OCI-LY3 (cell line): ENCODE measurements around the gene RIMKLA.

Source experiments
- H2AFZ ChIP-seq: fragments of 200-600, 300-600 bp; shearing (Covaris generic); 2 replicates; pipeline ENCODE4 v1.6.0; 2014; ENCODE audit warnings: antibody characterized with exemption, low read depth, low read length
- H3K27ac ChIP-seq: fragments of 200-600, 300-600 bp; sonication (generic); 2 replicates; pipeline ENCODE4 v1.5.1; 2014; ENCODE audit warnings: mild to moderate bottlenecking, low read length, moderate library complexity, mixed read lengths
- H3K27me3 ChIP-seq: fragments of 200-600, 300-600 bp; sonication (generic); 2 replicates; pipeline ENCODE4 v1.6.1; 2014; ENCODE audit warnings: low read depth, low read length, mixed read lengths
- H3K36me3 ChIP-seq: fragments of 200-600, 300-600 bp; sonication (generic); replicated peaks from 2 replicates; pipeline ENCODE3; 2014; ENCODE audit warnings: low read depth, low read length, mixed read lengths
- H3K4me1 ChIP-seq: fragments of 300-600, 200-600 bp; sonication (generic); 2 replicates; pipeline ENCODE4 v1.6.1; 2014; ENCODE audit warnings: low read length, mixed read lengths
- H3K4me2 ChIP-seq: fragments of 200-600, 300-600 bp; sonication (generic); 2 replicates; pipeline ENCODE4 v1.6.1; 2014; ENCODE audit warnings: low read length, mixed read lengths
- H3K4me3 ChIP-seq: fragments of 300-600, 200-600 bp; sonication (generic); 2 replicates; pipeline ENCODE4 v1.5.1; 2014; ENCODE audit warnings: antibody characterized with exemption, mild to moderate bottlenecking, low read length, moderate library complexity
- H3K79me2 ChIP-seq: fragments of 300-600, 200-600 bp; shearing (Covaris generic); 2 replicates; pipeline ENCODE4 v1.6.1; 2014; ENCODE audit warnings: mild to moderate bottlenecking, low read length, mixed read lengths
- H3K9ac ChIP-seq: fragments of 300-600, 200-600 bp; shearing (Covaris generic); 2 replicates; pipeline ENCODE4 v1.6.0; 2014; ENCODE audit warnings: mild to moderate bottlenecking, low read length, moderate library complexity
- H3K9me3 ChIP-seq: fragments of 200-600, 300-600 bp; shearing (Covaris generic); 2 replicates; pipeline ENCODE4 v1.6.1; 2014; ENCODE audit warnings: low read length, mixed read lengths; ENCODE audit not compliant: insufficient read depth
- H4K20me1 ChIP-seq: fragments of 200-600, 300-600 bp; sonication (generic); 2 replicates; pipeline ENCODE4 v1.6.1; 2016; ENCODE audit warnings: low read length, mixed read lengths; ENCODE audit not compliant: insufficient read depth
- CTCF ChIP-seq: fragments of 200-600, 300-600 bp; sonication (generic); IDR thresholded peaks from 2 replicates; pipeline ENCODE4 v1.5.1; 2014; ENCODE audit warnings: antibody characterized with exemption, low read length, low read depth
- EZH2phosphoT487 ChIP-seq: fragments of 200-600 bp; shearing (Covaris generic); IDR thresholded peaks from 2 replicates; pipeline ENCODE4 v1.6.1; 2018; ENCODE audit warnings: antibody characterized with exemption, mixed run types, low read depth

Gene RIMKLA

GRCh38 chr1:42364089-42364488 lies 16.5 kb upstream of the RIMKLA start:
- no peaks in the 10 kb centered on the region for H3K4me1 ChIP-seq
- no peak overlapping the region for H3K4me3 ChIP-seq
- H3K27ac ChIP-seq, result no peak overlapping the region
- H3K9ac ChIP-seq, result no peak overlapping the region
- no peaks in the 10 kb centered on the region; the same call in 1 of the 2 replicates for H3K27me3 ChIP-seq
- H3K36me3 ChIP-seq, result no peaks in the 10 kb centered on the region
- H3K79me2 ChIP-seq, result no peaks in the 10 kb centered on the region
- H4K20me1 ChIP-seq, result no peaks in the 10 kb centered on the region
- no peak overlapping the region for H3K4me2 ChIP-seq
- no peaks in the 10 kb centered on the region for H3K9me3 ChIP-seq
- H2AFZ ChIP-seq, result no peak overlapping the region
- TF ChIP-seq CTCF (no peak), EZH2phosphoT487 (no peak)

- H3K36me3 ChIP-seq, result no peaks in the 10 kb centered on the region
- no peak for TF ChIP-seq EZH2phosphoT487
- TF ChIP-seq CTCF, result no peak
- H3K4me2 ChIP-seq, result no peak overlapping the region
- no peak overlapping the region for H3K4me3 ChIP-seq
- H3K27ac ChIP-seq, result no peak overlapping the region
- no peaks in the 10 kb centered on the region; the same call in 1 of the 2 replicates for H3K27me3 ChIP-seq
- H4K20me1 ChIP-seq, result no peaks in the 10 kb centered on the region
- no peak overlapping the region for H2AFZ ChIP-seq
- H3K79me2 ChIP-seq, result no peaks in the 10 kb centered on the region
- no peak overlapping the region for H3K9ac ChIP-seq
- H3K4me1 ChIP-seq, result no peaks in the 10 kb centered on the region
- H3K9me3 ChIP-seq, result no peaks in the 10 kb centered on the region
Measured at GRCh38 chr1:42364542-42364941, 16.1 kb upstream of the RIMKLA start.

DNA sequence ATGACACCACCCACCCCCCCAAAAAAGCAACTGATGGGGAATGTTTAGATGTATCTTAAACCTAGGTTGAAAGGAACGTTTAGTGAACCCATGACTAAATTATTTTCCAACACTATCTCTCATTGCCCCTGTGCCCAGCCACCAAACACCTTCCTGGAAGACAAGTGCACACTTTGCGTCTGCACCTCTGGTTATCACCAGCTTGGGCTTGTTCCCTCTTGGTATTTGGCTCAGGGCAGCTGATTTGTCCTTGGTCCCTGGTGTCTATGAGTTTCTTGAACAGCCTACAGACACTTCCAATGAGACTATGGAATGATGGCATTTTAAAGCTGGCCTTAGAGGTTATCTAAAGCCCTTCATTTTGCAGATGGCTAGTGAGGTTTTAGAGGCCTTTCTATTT lies 15.5 kb upstream of the RIMKLA start:
- TF ChIP-seq CTCF, result no peak
- no peak for TF ChIP-seq EZH2phosphoT487

DNA sequence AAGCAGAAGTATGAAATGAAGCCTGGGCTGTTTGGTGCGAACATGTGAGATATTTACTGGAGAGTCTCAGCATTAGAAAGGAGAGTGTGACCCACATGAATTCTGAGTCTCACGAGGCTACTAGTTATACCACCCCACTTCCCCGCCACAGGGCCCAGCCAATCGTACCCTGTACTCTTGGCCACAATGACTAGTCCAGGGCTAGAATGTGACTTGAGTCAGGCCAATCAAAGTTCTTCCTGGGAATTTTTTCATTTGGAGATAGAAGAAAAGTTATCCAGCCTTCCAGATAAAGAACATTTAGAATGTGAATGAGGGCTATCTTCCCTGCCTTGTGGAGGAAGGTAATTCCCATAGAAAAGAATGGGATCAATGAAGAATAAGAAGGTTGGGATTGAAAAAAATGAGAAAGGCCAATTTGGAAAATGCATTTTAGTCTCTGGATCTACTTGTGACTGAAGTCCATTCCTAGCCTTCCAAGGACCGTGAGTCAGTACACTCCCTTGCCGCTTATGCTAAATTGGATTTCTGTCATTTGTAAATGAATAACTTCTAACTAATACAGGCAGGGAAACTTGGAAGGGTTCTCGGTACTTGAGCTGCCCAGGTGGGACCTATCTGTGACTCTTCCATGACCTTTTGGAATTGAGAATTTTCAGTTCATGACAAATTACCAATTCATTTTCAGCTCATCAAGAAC lies 12.3 kb upstream of the RIMKLA start:
- TF ChIP-seq CTCF (no peak), EZH2phosphoT487 (no peak)
- no peaks in the 10 kb centered on the region for H3K79me2 ChIP-seq
- H2AFZ ChIP-seq, result no peak overlapping the region
- H3K4me1 ChIP-seq, result no peaks in the 10 kb centered on the region
- no peak overlapping the region for H3K9ac ChIP-seq
- H3K27ac ChIP-seq, result no peak overlapping the region
- H4K20me1 ChIP-seq, result no peaks in the 10 kb centered on the region
- no peak overlapping the region for H3K4me3 ChIP-seq
- H3K36me3 ChIP-seq, result no peaks in the 10 kb centered on the region
- no peak overlapping the region for H3K4me2 ChIP-seq
- H3K9me3 ChIP-seq, result no peaks in the 10 kb centered on the region
- no peaks in the 10 kb centered on the region; the same call in 1 of the 2 replicates for H3K27me3 ChIP-seq

More for the DNA sequence above, 15.5 kb upstream of the RIMKLA start:
- H3K9me3 ChIP-seq, result no peaks in the 10 kb centered on the region
- H3K4me2 ChIP-seq, result no peak overlapping the region
- H3K4me3 ChIP-seq, result no peak overlapping the region
- no peaks in the 10 kb centered on the region; the same call in 1 of the 2 replicates for H3K27me3 ChIP-seq
- H3K36me3 ChIP-seq, result no peaks in the 10 kb centered on the region
- H4K20me1 ChIP-seq, result no peaks in the 10 kb centered on the region
- H3K27ac ChIP-seq, result no peak overlapping the region
- H3K79me2 ChIP-seq, result no peaks in the 10 kb centered on the region
- no peak overlapping the region for H3K9ac ChIP-seq
- no peaks in the 10 kb centered on the region for H3K4me1 ChIP-seq
- H2AFZ ChIP-seq, result no peak overlapping the region
